ENCODE measurements around the gene RAI14.

GRCh38 chr5:34608368-34608767, 47.8 kb upstream of the RAI14 start:
- TF ChIP-seq REST (IDR thresholded peaks at IDR 0.05; ENCODE audit: insufficient read depth in 1 of 2, low read depth in 2 of 2, low read length in 2 of 2) = no peak
- TF ChIP-seq TAF1 (IDR thresholded peaks at IDR 0.05; ENCODE audit: borderline replicate concordance, insufficient read depth, low read length) = no peak
- TF ChIP-seq POLR2AphosphoS5 (IDR thresholded peaks at IDR 0.05; ENCODE audit: low read depth, low read length) = no peak

Data from PFSK-1 (cell line).